ENCODE measurements around the gene SLX9. TPM values are rescaled to one million over a fixed set of nuclear protein-coding genes. Genes with fewer than 3 reads are reported as not detected.

SLX9 gene
- total RNA-seq, 2 experiments from 2014 or later: 60.7 to 64.6 TPM

DNA sequence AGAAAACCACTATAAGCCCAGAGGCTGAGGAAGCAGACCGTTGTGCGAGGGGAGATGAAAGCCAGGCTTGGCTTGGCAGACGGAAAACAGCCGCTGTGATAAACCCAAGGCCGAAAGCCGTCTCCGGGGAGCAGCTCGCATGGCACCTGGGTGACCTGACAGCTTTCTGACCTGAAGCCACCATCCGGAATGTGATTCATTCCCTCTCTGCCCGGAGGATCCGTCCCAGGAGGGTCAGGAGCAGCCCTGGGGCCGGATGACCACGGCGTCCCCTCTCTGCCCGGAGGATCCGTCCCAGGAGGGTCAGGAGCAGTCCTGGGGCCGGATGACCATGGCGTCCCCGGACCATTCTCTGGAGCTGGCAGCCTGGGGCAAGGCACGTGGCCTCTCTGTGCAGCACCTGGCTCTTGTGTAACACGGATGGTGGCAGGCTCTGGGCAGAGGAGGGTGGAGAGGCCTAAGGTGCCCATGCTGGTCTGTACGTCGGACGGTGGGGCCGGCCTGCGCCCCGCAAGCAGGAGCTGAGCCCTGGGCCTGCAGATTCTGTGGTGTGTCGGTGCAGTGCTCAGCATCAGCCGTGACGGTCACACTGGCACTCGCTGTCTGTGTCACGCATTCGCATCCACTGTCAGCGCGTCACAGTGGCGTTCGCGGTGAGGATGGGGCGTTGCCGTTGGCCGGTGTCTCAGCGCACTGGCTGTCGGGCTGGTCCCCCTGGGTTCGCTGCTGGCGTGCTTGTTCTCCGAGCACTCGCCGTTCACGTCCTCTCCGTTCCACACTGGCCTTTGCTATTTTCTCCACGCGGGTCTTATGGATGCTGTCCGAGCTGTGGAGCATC lies 50.3 kb downstream of the SLX9 start:
- ChIA-PET POLR2A (no interaction called here), CTCF (interaction anchor here (1.4 kb wide), 1 partner anchor 138 kb away, joined by 3 read pairs; no protein-coding TSS in a partner anchor)
- Mint-ChIP-seq H3K4me3 (no peak overlapping the region), H3K9me3 (no peaks in the 10 kb centered on the region), H3K4me1 (ENCODE audit: low read depth) (no peaks in the 10 kb centered on the region), H3K27me3 (no peaks in the 10 kb centered on the region), H3K27ac (no peak overlapping the region), H3K36me3 (no peaks in the 10 kb centered on the region)
- intact Hi-C loops (cut with micrococcal nuclease): no loop called here
- DNase-seq: no peak

DNA sequence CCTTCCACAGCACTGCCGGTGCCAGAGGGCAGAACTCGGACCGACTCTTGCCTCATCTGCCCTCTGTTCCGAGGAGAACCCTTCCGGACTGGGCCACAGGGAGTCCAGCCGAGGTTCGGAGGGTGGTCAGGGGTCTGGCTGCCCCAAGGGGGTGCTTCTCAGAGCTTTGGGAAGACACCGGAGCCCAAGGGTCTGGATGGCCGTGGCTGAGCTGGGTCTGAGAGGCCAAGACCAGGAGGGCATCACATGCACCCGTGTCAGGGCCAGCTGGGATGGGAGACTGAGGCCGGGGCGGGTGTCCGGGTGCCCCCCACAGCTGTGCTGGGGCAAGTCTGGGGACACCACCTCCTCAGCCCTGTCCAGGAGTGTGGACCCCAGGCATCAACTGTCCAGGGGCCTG lies 51.1 kb downstream of the SLX9 start:
- Mint-ChIP-seq H3K4me1 (ENCODE audit: low read depth) (no peaks in the 10 kb centered on the region), H3K27me3 (no peaks in the 10 kb centered on the region), H3K4me3 (no peak overlapping the region), H3K9me3 (no peaks in the 10 kb centered on the region), H3K27ac (no peak overlapping the region), H3K36me3 (no peaks in the 10 kb centered on the region)
- intact Hi-C loops (cut with micrococcal nuclease): no loop called here
- no peak for DNase-seq
- CTCF ChIA-PET: interaction anchor here (1.4 kb wide), 1 partner anchor 138 kb away, joined by 3 read pairs; no protein-coding TSS in a partner anchor
- POLR2A ChIA-PET: no interaction called here

DNA sequence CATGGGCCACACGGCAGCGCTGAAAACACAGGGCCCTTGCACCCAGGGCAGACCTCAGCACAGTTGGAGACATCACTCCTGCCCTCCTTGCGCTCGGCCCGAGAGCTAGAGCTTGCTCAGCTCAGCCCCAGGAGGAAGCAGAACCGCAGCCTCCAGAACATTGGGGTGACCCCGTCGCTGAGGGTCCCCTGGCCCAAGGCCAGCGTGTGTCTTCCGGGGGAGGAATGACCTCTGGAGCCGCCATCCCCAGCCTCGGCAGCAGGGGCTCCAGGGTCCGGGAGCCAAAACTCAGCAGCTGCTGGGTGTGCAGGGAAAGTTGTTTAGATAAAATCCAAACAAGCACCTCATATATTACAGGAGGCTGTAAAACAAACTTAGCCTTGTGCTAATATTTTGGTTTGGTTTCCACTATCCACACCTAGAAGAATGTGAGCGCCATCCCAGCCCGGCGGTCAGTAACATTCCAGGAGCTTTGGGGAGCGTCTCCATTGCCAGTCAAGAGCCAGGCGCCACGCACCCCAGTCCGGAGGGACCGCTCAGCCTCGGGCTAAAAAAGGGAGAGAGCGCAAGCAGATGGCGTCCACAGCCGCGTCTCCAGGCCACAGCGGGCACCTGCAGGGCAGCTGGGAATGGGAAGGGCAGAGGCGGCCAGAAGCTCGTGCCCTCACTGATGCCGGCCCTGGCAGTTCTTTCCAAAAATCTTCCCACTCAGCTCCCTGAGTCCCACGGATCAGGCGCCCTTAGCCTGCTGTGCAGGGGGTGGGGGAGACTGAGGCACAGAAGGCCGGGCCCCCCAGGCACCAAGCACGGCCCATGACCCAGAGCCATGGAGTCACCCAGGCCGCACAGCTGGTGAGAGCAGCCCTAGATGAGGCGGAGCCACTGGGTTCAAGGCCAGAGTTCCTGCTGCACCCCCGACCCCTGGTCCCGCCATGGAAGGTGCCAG lies 52.0 kb downstream of the SLX9 start:
- Mint-ChIP-seq H3K27me3 (no peaks in the 10 kb centered on the region), H3K4me1 (ENCODE audit: low read depth) (no peaks in the 10 kb centered on the region), H3K9me3 (no peaks in the 10 kb centered on the region), H3K27ac (no peak overlapping the region), H3K36me3 (no peaks in the 10 kb centered on the region), H3K4me3 (no peak overlapping the region)
- CTCF ChIA-PET: interaction anchor here (1.0 to 1.4 kb wide), 2 partner anchors 137 to 146 kb away, joined by 3 read pairs; no protein-coding TSS in a partner anchor
- intact Hi-C loops (cut with micrococcal nuclease): no loop called here
- DNase-seq: no peak
- POLR2A ChIA-PET: no interaction called here

- Mint-ChIP-seq H3K4me1 (ENCODE audit: low read depth) (no peaks in the 10 kb centered on the region), H3K9me3 (no peaks in the 10 kb centered on the region), H3K36me3 (no peaks in the 10 kb centered on the region), H3K4me3 (no peak overlapping the region), H3K27me3 (no peaks in the 10 kb centered on the region), H3K27ac (no peak overlapping the region)
- ChIA-PET CTCF (interaction anchor here (1.0 kb wide), 1 partner anchor 146 kb away, joined by 3 read pairs; no protein-coding TSS in a partner anchor), POLR2A (no interaction called here)
- intact Hi-C loops (cut with micrococcal nuclease): no loop called here
- DNase-seq: no peak
Observed at GRCh38 chr21:44992608-44993031, 52.8 kb downstream of the SLX9 start.

DNA sequence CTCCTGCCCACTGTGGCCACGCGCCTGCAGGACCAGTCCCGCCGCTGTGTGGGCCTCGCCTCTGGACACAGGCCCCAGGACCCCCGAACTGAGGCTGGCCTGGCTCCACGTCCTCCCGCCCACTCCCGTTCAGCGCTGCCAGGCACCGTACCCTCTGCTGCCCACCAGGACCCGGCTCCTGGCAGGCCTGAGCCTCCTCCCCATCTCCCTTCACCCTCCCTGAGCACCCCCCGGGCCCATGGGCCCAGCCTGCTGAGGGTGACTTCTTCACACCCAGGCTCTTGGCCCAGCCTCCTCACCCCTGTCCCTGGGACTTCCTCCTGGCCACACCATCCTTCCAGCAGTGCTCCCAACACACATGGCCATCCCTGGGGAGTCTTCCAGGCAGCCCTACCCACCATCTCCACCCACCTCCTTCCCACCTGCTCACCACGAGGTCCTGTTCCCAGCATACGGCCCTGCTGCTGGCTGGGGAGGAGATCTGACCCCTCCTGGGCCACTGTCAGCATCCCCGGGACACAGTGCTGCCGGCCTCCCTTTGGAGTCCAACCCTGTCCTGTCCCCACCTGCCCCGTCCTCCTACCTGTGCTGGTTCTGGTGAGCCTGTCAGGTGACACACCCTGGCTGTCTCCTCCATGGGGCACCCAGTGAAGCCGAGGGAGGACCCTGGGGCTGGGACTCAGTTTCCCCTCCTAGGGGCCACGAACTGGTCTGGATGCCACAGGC lies 53.7 kb downstream of the SLX9 start:
- Mint-ChIP-seq H3K9me3 (no peaks in the 10 kb centered on the region), H3K27ac (no peak overlapping the region), H3K27me3 (no peaks in the 10 kb centered on the region), H3K4me1 (ENCODE audit: low read depth) (no peaks in the 10 kb centered on the region), H3K36me3 (no peaks in the 10 kb centered on the region), H3K4me3 (no peak overlapping the region)
- ChIA-PET POLR2A (no interaction called here), CTCF (interaction anchor here (0.9 kb wide), 1 partner anchor 143 kb away, joined by 5 read pairs; no protein-coding TSS in a partner anchor)
- intact Hi-C loops (cut with micrococcal nuclease): no loop called here
- no peak for DNase-seq

GRCh38 chr21:44994047-44994694 lies 54.3 kb downstream of the SLX9 start:
- ChIA-PET CTCF (interaction anchor here (0.9 kb wide), 1 partner anchor 143 kb away, joined by 5 read pairs; no protein-coding TSS in a partner anchor), POLR2A (no interaction called here)
- intact Hi-C loops (cut with micrococcal nuclease): no loop called here
- H3K9me3 Mint-ChIP-seq: no peaks in the 10 kb centered on the region
- no peaks in the 10 kb centered on the region for H3K27me3 Mint-ChIP-seq
- no peak overlapping the region for H3K4me3 Mint-ChIP-seq
- H3K36me3 Mint-ChIP-seq: no peaks in the 10 kb centered on the region
- H3K4me1 Mint-ChIP-seq (ENCODE audit: low read depth): no peaks in the 10 kb centered on the region
- H3K27ac Mint-ChIP-seq: no peak overlapping the region
- no peak for DNase-seq

DNA sequence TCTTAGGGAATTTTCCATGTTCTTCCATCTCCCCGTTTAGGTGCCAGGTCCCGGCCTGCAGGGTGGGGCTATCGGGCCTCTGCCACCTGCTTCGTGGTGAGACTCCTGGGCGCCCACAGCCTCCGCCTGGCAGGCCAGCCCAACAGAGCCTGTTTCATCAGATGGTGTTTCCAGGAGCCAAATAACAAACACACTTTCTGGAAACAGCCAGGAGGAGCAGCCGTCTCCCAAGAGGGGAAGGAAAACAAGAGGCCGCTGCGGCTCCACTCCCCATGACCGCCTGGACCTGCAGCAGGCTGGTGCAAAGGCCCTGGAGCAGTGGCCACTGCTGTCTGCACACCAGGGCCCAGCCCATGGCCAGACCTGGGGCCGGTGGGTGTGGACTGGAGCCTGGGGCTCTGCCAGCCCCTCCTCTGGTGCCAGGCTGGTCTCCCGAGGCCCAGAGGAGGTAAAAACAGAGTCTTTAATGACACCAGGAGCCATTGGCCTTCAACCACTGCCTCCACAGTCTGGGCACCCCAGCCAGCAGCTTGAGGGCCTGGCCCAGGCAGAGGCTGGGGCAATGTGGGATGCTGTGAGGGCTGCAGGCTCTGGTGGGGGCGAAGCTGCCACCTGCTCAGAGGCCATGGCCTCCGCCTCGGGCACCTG lies 55.0 kb downstream of the SLX9 start:
- no peaks in the 10 kb centered on the region for H3K4me1 Mint-ChIP-seq (ENCODE audit: low read depth)
- no peaks in the 10 kb centered on the region for H3K36me3 Mint-ChIP-seq
- no peaks in the 10 kb centered on the region for H3K27me3 Mint-ChIP-seq
- ChIA-PET CTCF (interaction anchor here (0.9 kb wide), 1 partner anchor 142 kb away, joined by 5 read pairs; no protein-coding TSS in a partner anchor), POLR2A (no interaction called here)
- no peaks in the 10 kb centered on the region for H3K9me3 Mint-ChIP-seq
- no peak for DNase-seq
- H3K4me3 Mint-ChIP-seq: no peak overlapping the region
- intact Hi-C loops (cut with micrococcal nuclease): no loop called here
- H3K27ac Mint-ChIP-seq: no peak overlapping the region

DNA sequence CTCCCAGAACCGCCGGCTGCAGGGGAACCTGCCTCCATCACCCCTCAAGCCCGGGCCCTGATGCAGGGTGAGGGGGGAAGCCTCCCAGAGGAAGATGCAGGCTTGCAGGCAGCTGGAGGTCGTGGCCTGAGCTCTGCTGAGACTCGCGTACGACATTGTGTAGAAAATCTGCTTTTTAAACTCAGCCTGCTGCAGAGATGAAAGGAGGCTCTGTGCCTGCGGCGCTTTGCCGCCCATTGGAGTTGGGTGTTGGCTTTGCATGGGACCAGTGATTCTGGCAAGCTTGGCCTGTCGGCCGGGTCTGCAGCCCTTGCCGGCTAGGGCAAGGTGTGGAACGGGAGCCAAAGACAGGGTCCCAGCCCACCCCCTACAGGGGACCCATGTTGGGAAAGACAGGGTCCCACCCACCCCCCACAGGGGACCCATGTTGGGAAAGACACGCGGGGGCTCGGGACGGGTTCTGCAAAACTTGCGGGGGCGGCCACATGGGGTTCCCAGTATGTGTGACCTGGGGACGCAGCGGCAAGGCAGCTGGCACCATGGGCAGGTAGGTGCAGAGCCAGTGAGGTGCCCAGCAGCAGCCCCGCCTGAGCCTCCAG lies 55.6 kb downstream of the SLX9 start:
- CTCF ChIA-PET: no interaction called here
- H3K27me3 Mint-ChIP-seq: no peaks in the 10 kb centered on the region
- H3K36me3 Mint-ChIP-seq: no peaks in the 10 kb centered on the region
- intact Hi-C loops (cut with micrococcal nuclease): no loop called here
- H3K4me3 Mint-ChIP-seq: no peak overlapping the region
- no peaks in the 10 kb centered on the region for H3K4me1 Mint-ChIP-seq (ENCODE audit: low read depth)
- DNase-seq: no peak
- H3K9me3 Mint-ChIP-seq: no peaks in the 10 kb centered on the region
- POLR2A ChIA-PET: no interaction called here
- no peak overlapping the region for H3K27ac Mint-ChIP-seq

DNA sequence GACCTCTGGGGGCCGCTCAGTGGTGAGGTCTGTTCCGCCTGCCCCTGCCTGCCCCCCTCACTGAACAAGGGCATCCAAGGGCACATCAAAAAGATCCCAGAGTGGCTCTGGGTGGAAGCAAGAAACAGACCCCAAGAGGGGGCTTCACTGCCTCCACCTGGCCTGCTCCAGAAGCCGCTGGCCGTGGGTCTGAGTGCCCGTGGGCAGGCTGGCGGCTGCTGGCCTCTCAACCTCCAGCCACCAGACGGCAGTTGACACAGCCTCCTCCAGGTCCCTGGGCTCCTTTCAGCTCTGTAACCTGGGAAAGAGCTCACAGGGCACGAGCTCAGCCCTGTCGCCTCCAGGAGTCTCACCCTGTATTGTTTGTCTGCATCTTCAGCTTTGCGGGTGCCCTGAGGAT lies 56.3 kb downstream of the SLX9 start:
- H3K4me3 Mint-ChIP-seq: no peak overlapping the region
- peaks cover 2% of the 10 kb centered on the region for H3K27me3 Mint-ChIP-seq
- no peaks in the 10 kb centered on the region for H3K36me3 Mint-ChIP-seq
- ChIA-PET CTCF (no interaction called here), POLR2A (no interaction called here)
- no peaks in the 10 kb centered on the region for H3K4me1 Mint-ChIP-seq (ENCODE audit: low read depth)
- no peak overlapping the region for H3K27ac Mint-ChIP-seq
- no peak for DNase-seq
- intact Hi-C loops (cut with micrococcal nuclease): no loop called here
- H3K9me3 Mint-ChIP-seq: no peaks in the 10 kb centered on the region

- H3K27me3 Mint-ChIP-seq: peaks cover 2% of the 10 kb centered on the region
- no peak overlapping the region for H3K27ac Mint-ChIP-seq
- intact Hi-C loops (cut with micrococcal nuclease): no loop called here
- DNase-seq: no peak
- no peaks in the 10 kb centered on the region for H3K9me3 Mint-ChIP-seq
- H3K36me3 Mint-ChIP-seq: no peaks in the 10 kb centered on the region
- POLR2A ChIA-PET: no interaction called here
- H3K4me1 Mint-ChIP-seq (ENCODE audit: low read depth): no peaks in the 10 kb centered on the region
- CTCF ChIA-PET: no interaction called here
- H3K4me3 Mint-ChIP-seq: no peak overlapping the region
Observed at GRCh38 chr21:44996501-44996921, 56.7 kb downstream of the SLX9 start.
